Prostate gland (tissue), 2 donors: ENCODE results near the gene UNC13B. TPM values are rescaled to one million over a fixed set of nuclear protein-coding genes. Genes with fewer than 3 reads are reported as not detected.

Experiments
- DNase-seq: peaks from one replicate; pipeline ENCODE4 v3.0.0-alpha.2; 2019; ENCODE audit warnings: low spot score
- H3K27ac ChIP-seq, 2 donors: fragments of 200-600 bp; sonication (generic); 2 replicates each; pipeline ENCODE4 v1.5.1; 2017 to 2019
- H3K27me3 ChIP-seq: fragments of 200-600 bp; sonication (generic); replicated peaks from 2 replicates; pipeline ENCODE4 v1.5.1; 2019; ENCODE audit not compliant: insufficient read depth
- H3K36me3 ChIP-seq, 2 donors: fragments of 200-600 bp; sonication (generic); 1 replicate in 1 of 2; 2 replicates in 1 of 2; pipeline versions ENCODE4 v1.5.1 to v1.8.1; 2017 to 2019
- H3K4me1 ChIP-seq: fragments of 200-600 bp; sonication (generic); replicated peaks from 2 replicates; pipeline ENCODE4 v1.5.1; 2019
- H3K4me3 ChIP-seq, 2 donors: fragments of 200-600 bp; sonication (generic); 2 replicates each; pipeline ENCODE4 v1.5.1; 2017 to 2019
- H3K9me3 ChIP-seq: fragments of 200-600 bp; sonication (generic); 2 replicates; pipeline ENCODE4 v1.5.1; 2017
- CTCF ChIP-seq, 4 experiments: fragments of 200-600 bp in 2 of 4; fragments of 450-650 bp in 2 of 4; sonication (generic) in 2 of 4; IDR thresholded peaks; 1 replicate in 3 of 4; 2 replicates in 1 of 4; pipeline ENCODE4 v1.5.1; 2016 to 2019; ENCODE audit warnings: antibody characterized with exemption in 4 of 4, mild to moderate bottlenecking in 2 of 4, moderate library complexity in 2 of 4
- POLR2A ChIP-seq: fragments of 450-650 bp; IDR thresholded peaks from one replicate; pipeline ENCODE4 v1.6.1; 2016; ENCODE audit warnings: antibody characterized with exemption, mild to moderate bottlenecking
- POLR2AphosphoS5 ChIP-seq: sonication (generic); formaldehyde crosslinking; IDR thresholded peaks from one replicate; pipeline ENCODE4 v1.6.1; 2017; ENCODE audit warnings: antibody characterized with exemption
- WGBS: methylation state at CpG from one replicate; pipeline ENCODE4 v1.1.5; 2018; 5-methylcytosine and 5-hydroxymethylcytosine counted together
- intact Hi-C: fragments of 100-400 bp; cut with DNase I; formaldehyde crosslinking; loops from one replicate; pipeline ENCODE4 v1.14.2; 2022
- total RNA-seq, 2 donors: library from RNA; depleted of rRNA; stranded (reverse); fragments of >200 nt; gene quantifications; one replicate each; pipeline ENCODE4 v1.1.0, GENCODE V29; 2016

UNC13B gene
- total RNA-seq, 2 donors from 2014 or later: 63.8 to 140 TPM

- Histone ChIP-seq H3K27me3 (no peaks in the 10 kb centered on the region), H3K4me1 (peaks cover 15% of the 10 kb centered on the region), H3K9me3 (no peaks in the 10 kb centered on the region), H3K36me3 (no peaks in the 10 kb centered on the region), H3K27ac (peak within 1 kb of the TSS; percentile 87 to 89), H3K4me3 (peak within 1 kb of the TSS; percentile 45 to 49)
- peak; percentile 97 for DNase-seq
- intact Hi-C loops: loop anchor here (2.0 to 10.0 kb wide), 5 partner anchors 49 to 619 kb away; partner anchors contain the start of genes CREB3, TESK1, TLN1 and UNC13B
- TF ChIP-seq CTCF (IDR thresholded peaks at IDR 0.05) (no peak), POLR2A (peak; percentile 94), POLR2AphosphoS5 (peak; percentile 86)
- 1% methylated on average over 54 of the region's 54 CpGs for WGBS
These were observed 45.9 kb upstream of the UNC13B start, which contains the start of gene ATOSB for GRCh38 chr9:35115680-35116538. TSS of gene ATOSB (minus strand) at chr9:35115862. CDS start at chr9:35108274, 7,588 bp downstream.

DNA sequence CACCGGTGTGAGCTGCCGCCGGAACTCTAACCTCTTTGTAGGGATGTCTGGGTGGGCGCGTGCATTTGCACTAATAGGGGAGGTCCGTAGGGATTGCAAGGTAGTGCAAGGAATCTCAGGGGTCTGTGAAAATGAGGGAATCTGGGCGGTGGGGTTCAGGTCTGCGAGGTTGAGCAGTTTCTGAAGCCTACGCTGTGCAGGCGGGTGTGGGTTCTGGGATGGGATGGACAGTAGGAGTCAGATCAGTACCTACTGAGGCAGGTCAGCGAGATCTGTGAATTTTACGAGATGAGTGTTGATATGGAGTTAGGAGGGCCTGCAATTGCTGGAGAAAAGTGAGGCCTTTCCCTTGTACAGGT lies 45.3 kb upstream of the UNC13B start:
- H3K27me3 ChIP-seq: no peaks in the 10 kb centered on the region
- intact Hi-C loops: loop anchor here (2.0 to 10.0 kb wide), 5 partner anchors 48 to 618 kb away; partner anchors contain the start of genes CREB3, TESK1, TLN1 and UNC13B
- peak overlapping the region; percentile 45 to 49 for H3K4me3 ChIP-seq
- no peaks in the 10 kb centered on the region for H3K9me3 ChIP-seq
- DNase-seq: no peak
- H3K4me1 ChIP-seq: peaks cover 15% of the 10 kb centered on the region
- no peaks in the 10 kb centered on the region for H3K36me3 ChIP-seq
- peak overlapping the region; percentile 87 to 89 for H3K27ac ChIP-seq
- 0% methylated on average over 12 of the region's 12 CpGs for WGBS
- no peak for TF ChIP-seq POLR2AphosphoS5
- TF ChIP-seq POLR2A: no peak

DNA sequence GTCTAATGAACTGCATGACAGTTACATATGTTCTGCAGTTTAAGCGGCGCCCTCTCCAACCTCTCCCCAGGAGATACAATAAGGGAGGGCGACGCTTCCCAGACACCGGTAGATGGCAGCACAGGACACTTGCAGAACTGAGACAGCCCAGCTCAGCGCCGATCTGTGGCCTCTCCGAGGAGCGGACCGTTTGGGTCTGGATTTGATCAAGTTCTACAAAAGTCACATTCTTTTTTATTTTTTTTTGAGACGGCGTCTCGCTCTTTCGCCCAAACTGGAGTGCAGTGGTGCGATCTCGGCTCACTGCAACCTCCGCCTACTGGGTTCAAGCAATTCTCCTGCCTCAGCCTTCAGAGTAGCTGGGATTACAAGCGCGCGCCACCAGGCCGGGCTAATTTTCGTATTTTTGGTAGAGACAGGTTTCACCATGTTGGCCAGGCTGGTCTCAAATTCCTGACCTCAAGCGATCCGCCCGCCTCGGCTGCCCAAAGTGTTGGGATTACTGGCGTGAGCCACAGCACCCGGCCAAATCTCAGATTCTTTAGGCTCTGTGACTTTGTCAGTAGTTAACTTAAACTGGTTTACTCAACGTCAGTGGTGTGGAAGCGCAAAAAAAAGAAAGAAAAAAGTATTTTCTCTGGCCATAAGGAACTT lies 44.8 kb upstream of the UNC13B start:
- WGBS: 12% methylated on average over 30 of the region's 30 CpGs
- TF ChIP-seq POLR2AphosphoS5 (peak; percentile 54), CTCF (IDR thresholded peaks at IDR 0.05) (peak; percentile 87 to 98 (median 94)), POLR2A (no peak)
- intact Hi-C loops: loop anchor here (2.0 to 10.0 kb wide), 5 partner anchors 48 to 618 kb away; partner anchors contain the start of genes CREB3, TESK1, TLN1 and UNC13B
- Histone ChIP-seq H3K36me3 (no peaks in the 10 kb centered on the region), H3K9me3 (no peaks in the 10 kb centered on the region), H3K27ac (peak overlapping the region; percentile 87 to 89), H3K4me3 (peak overlapping the region; percentile 45 to 49), H3K4me1 (peaks cover 15% of the 10 kb centered on the region), H3K27me3 (no peaks in the 10 kb centered on the region)
- DNase-seq: peak; percentile 95

DNA sequence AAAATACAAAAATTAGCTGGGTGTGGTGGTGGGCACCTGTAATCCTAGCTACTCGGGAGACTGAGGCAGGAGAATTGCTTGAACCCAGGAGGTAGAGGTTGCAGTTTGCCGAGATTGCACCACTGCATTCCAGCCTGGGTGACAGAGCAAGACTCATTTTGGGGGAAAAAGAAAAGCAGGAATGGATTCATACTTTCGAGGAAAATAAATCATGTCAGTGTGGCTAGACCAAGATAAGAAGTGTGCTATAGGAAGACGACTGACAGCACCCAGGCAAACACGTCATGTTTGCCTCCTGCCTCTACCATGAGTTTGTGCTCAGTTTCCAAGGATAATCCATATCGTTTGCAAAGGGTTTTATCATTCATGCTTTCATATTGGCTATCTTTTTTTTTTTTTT lies 26.9 kb upstream of the UNC13B start:
- intact Hi-C loops: no loop called here
- Histone ChIP-seq H3K27me3 (no peaks in the 10 kb centered on the region), H3K9me3 (no peaks in the 10 kb centered on the region), H3K4me1 (no peaks in the 10 kb centered on the region), H3K36me3 (no peaks in the 10 kb centered on the region), H3K27ac (no peak overlapping the region), H3K4me3 (no peak overlapping the region)
- WGBS: 77% methylated on average over 6 of the region's 6 CpGs
- no peak for TF ChIP-seq POLR2A
- DNase-seq: no peak

DNA sequence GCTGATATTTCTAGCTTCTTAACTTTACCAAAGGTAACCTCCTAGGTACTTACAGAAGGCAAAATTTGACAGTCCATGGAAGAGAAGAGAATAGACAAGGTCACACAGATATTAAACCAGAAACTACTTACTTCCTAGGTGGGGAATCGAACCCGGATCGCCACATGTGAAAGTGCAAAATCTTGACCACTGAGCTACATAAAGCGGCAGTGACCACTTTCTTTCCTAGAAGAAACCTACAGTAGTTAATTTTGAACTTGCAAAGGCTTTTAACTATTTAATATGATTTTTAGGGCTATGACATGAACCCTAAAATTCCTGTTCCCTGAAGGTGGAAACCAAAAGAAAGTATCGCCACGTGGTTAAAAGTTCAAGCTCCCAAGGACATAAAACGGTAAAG lies 25.8 kb upstream of the UNC13B start:
- TF ChIP-seq POLR2AphosphoS5: no peak
- TF ChIP-seq POLR2A: no peak
- TF ChIP-seq CTCF (IDR thresholded peaks at IDR 0.05): no peak
- H3K27ac ChIP-seq: no peak overlapping the region
- H3K4me3 ChIP-seq: no peak overlapping the region
- no peaks in the 10 kb centered on the region for H3K36me3 ChIP-seq
- no peaks in the 10 kb centered on the region for H3K9me3 ChIP-seq
- H3K4me1 ChIP-seq: no peaks in the 10 kb centered on the region
- 88% methylated on average over 7 of the region's 7 CpGs for WGBS
- DNase-seq: no peak
- intact Hi-C loops: no loop called here
- no peaks in the 10 kb centered on the region for H3K27me3 ChIP-seq
